ENCODE results near the gene IL22RA1.

The IL22RA1 gene

DNA sequence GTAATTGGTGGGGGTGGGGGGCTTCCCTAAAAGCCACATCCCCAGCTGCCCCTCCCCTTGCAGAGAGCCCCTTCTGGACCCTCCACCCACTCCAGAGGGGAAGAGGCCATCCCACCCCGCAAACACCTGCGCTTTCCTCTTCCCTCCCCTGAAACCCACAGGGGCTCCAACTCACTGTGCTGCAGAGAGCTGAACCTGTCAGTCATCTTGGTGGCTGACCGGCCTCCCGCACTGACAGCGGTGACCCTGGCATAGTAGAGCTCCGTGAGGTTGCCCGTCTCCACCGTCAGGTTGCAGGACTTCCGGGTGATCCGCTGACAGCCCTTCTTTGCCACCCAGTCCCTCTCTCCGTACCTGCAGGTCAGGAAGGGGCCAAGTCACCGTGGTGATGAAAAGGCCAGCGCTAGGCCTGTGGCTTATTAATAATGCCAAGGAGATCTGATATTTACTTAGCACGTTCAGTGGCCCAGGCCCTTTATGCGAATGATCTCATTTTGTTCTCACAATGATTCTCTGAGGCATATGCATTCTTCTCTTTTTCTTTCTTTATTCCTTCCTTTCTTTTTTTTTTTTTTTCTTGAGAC is 5.9 kb downstream of the IL22RA1 start:
- no peak for DNase-seq

DNA sequence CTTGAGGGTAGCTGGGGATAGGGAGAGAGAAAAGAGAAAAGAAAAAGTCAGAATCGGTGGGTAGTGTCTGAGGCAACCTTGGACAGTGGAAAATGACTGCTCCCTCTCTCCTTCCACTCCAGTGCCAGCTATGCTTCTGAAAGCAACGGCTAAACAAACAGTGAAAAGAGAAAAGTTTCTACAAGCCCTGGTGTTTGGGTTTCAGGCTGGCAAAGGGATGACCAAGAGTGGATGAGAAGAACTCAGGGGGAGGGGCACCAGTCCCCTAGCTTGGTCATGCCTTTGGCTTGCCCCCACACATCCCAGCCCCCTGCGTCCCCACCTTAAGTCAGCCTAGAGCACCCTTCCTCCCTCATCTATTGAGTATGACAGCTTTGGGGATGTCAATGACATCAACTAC is 8.6 kb downstream of the IL22RA1 start:
- DNase-seq = no peak

DNA sequence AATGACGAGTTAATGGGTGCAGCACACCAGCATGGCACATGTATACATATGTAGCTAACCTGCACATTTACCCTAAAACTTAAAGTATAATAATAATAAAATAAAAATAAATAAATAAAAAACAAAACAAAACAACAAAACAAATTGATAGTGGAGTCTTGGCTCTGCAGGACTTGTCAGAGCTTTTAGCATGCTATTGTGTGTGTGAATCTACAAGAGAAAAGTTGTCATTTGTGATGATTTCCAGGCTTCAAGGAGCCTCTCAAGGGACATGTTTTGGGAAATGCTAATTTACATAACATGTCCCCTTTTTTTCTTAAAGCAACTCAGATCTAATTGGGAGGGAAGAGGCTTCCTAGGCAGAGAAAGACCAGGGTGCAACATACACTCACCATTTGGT is 9.1 kb downstream of the IL22RA1 start:
- DNase-seq = no peak

DNA sequence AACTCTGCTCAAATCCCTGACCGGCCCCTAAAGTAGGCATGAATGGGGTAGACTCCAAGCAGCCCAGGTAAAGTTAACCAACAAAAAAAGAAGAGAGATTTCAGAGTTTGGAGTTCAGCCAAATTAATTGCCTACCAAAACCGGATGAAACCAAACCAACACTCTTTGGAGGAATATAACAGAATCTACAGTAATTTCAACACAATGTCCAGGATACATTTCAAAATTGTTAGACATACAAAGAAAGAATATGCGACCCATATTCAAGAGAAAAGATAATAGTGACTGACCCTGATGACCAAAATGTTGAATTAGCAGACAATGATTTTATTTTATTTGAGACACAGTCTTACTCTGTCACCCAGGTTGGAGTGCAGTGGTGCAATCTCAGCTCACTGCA is 12.6 kb downstream of the IL22RA1 start:
- no peak for DNase-seq

DNA sequence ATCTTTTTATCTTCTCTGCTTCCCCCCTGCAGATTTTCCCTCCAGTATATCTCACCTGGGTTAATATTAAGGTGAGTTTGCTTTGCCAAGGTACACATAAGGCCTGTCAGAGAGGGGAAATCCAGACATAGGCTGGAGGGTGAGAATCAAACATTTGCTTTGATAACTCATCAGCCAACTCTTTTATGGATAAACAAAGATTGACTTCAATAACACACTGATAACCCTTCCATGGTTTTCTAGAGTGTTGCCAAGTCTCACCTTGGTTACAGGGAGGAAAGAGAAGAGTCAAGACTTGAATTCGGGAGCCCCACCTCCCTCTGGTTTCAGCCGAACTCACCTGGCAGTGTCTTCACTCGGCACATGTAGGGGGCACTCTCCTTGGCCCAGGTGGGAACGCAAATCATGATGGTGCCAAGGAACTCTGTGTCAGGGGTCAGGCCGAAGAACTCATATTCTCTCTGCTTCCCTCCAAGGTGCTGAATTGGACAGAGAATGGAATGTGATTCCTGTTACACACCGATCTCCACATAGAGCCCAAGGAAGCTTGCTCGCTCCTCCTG is 15.1 kb downstream of the IL22RA1 start:
- no peak for DNase-seq

DNA sequence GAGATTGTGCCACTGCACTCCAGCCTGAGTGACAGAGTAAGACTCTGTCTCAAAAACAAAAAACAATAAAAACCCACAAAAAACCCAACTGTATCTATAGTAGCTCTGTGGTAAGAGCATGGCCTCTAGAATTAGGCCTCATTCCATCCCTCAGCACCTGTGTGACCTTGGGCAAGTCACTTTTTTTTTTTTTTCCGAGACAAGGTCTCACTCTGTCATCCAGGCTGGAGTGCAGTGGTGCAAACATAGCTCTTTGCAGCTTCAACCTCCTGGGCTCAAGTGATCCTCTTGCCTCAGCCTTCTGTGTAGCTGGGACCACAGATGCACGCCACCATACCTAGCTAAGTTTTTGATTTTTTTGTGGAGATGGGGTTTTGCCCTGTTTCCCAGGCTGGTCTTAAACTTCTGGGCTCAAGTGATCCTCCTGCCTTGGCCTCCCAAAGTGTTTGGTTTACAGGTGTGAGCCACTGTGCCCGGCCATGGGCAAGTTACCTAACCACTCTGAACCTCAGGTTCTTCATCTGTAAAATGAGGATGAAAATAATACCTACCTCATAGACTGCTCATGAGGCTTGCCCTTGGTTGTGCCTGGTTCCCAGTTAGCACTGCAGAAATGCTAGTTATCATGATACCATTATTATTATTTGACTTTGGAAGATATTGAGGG is 15.7 kb downstream of the IL22RA1 start:
- DNase-seq = no peak

DNA sequence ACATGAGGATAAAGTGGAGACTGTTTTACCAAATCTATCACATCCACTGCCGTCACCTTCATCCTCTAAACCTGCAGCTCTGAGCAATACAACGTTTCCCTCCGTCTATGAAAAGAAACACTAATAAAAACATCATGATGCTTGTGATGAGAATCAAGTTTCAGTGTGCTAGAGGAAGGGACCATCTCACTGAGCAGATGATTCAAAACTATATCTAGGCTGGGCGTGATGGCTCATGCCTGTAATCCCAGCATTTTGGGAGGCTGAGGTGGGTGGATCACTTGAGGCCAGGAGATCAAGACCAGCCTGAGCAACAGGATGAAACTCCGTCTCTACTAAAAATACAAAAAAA is 16.3 kb downstream of the IL22RA1 start:
- DNase-seq = no peak

DNA sequence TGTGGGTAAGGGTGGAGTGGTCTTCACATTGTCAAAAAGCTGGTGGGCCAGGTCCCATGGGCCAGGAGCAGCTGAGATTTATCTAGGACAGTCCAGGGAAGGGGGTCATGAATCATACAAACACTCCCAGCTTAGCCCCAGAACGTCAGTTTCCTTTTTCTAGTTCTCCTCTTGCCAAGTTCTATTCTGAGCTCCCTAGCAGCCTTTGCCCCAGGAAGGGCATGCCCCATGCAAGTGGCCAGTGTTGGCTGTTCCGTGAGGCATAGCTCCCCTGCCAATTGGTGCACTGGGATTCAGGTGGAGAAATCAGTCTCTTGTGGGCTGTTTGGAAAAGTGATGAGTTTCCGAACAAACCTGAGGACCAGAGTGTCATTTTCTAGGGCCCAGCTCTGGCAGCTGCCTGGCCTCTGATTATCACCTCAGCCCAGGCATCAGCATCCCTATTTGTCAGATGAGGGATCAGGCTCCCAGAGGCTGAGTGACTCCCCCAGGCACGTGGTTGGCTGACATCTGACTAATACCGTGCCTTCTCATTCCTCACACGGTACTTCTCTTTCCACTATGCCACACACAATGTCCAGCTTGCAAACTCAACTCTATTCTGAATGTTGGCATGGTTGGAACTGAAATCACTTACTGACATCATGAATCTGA is 16.8 kb downstream of the IL22RA1 start:
- DNase-seq = no peak

DNA sequence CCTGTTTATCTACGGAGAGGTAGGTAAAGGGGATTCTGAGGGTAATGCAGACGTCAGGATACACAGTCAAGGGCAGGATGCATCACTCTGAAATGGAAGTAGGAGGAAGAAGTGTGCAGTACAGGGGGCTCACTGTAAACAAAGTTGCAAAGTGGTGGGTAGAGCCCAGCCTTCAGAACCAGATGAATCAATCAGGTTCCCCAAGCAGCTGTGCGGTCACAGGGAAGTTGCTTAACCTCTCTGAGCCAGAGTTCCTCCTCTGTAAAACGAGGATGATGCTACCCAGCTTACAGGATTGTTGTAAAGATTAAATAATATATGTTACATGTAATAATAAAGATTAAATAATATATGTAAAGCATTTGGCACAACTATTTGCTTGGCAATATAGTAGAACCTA is 17.5 kb downstream of the IL22RA1 start:
- DNase-seq = no peak

DNA sequence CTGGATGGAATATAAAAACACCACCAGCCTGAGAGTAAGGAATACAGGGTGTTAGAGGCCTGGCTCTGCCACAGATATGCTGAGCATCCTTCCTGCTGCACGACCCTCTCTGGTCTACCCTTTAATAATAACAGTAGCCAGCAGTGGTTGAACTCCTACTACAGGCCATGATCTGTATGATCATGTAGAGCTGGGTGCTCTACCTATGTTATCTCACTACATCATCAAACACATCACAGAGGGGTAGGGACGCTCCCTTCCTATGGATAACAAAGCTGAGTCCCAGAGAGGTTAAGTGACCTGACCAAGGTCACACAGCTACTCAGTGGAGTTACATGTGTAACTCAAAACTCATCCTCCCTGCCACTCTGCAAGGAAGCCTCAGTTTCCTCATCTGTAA is 18.0 kb downstream of the IL22RA1 start:
- no peak for DNase-seq

DNA sequence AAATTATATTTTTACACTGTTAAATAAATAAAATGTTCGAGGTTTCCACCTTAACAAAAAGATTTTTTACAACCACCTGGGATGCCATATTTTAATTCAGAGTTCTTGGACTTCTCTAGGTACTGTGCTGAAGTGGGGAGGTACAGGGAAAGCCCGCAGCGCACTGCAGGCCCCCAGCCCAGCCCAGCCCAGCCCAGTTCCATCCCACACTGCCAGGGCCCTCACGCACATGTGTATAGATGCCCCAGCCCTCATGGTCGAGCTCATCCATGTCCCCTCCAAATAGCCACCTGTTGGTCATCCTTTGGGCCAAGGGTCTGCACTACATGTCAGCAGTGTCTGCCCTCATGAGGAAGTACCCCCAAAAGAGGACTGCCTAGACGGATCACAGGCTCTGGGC is 19.3 kb downstream of the IL22RA1 start:
- DNase-seq = no peak

DNA sequence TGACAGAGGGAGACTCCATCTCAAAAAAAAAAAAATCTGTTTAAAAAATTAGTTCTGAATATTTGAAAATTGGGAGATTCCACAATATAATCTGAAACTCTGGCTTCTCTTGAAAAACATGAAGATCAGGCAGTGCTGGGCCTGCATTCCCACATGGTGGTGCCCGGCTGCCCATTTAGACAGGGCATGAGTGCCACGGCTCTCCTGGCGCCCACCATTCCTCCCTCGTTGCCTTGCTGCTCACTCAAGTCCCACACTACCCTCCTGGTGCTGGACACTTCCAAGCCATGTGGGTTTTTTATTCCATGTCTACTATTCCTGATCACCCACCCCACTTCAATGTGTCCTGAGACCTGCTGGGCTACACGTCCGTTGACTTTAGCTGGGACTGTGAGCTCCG is 20.2 kb downstream of the IL22RA1 start:
- DNase-seq = no peak

DNA sequence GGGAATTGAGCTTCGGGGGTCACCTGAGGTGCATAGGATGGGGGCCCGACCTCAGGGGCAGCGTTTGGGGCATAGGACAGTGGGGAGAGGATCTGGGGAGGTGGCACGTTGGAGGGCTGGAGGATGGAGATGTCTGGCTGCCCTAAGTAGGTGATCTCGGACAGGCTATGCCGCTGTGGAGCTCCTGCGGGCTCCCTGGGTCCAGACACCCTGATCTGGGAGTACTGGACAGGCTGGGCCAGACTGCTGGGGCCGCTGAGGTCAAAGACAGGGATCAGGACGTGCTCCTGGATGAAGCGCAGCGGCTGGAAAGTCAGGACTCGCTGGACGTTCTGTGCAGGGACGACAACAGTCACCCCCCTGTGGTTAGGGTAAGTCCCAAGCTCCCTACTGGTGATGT is 21.5 kb downstream of the IL22RA1 start:
- DNase-seq = no peak

DNA sequence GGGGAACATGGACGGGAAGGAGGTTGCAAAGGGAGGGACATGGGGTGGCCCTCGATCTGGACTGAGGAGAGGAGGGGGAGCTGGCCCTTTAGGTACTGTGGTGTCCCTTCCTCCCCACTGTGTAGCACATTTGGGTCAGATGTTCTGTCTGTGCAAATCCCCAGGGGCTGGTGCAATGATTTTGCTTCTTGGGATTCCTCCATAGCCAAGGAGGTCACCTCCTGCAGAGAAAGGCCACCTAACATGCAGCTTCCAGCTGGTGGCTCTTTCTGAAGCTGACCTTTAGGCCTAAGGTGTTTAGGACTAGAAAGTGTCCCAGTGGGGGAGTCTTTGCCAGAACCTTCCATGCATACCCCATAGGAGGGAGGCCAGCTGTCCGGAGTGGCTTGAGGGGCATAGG is 22.0 kb downstream of the IL22RA1 start:
- no peak for DNase-seq

DNA sequence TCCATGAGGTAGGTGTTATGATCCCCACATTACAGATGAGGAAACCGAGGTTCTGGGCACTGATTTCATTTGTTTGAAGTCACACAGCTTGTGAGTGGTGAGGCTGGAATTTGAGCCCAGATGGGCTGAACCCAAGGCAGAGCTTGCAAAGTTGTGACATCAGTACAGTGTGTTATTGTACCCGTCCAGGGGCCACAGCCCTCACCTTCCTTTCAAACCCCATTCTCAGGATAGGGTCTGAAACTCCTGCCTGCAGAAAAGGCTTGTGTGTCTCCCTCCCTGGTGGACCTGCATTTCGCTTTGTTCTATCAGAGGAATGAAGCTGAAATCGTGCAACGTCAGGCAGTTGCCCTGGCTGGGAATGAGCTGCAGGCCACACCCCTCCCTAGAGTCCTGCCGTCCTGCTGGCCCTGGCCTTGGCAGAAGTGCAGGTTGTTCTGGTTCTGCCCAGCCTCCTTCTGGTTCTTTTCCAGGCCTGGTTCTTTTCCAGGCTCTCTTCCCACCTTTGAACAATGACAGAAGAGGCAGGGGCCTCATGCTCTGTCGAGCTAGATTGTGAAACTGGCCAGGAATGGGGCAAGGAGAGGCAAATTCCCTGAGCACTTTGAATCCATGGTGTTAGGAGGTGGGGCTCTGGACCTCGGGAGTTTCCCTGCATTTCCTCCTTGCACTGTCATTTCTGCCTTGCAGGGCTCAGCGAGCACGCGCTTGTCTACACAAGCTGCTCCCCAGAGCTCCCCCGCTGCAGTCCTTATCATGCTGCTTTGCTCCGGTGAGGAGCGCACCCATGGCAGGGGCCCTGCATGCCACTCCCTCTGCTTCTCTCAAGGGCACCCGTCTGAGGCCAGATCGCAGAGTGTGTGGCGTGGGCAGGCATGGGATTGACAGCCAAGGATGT is 22.8 kb downstream of the IL22RA1 start:
- DNase-seq = no peak

DNA sequence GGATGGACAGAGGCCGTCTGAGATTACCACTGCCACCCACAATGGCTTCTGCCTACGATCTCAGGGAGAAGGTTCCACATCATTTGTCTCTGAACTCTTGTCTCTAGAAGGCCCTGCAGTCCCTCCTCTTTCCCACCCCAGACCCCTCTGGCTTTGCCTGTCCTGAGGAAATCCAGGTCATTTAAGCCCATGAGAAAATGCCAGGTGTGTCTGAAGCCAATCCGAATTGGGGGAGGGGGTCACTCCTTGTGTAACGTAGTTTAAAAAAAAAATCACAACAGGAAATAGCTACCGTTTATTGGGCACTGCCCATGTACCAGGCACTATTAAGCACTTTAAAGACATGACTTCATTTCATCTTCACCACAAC is 23.5 kb downstream of the IL22RA1 start:
- DNase-seq = no peak

DNA sequence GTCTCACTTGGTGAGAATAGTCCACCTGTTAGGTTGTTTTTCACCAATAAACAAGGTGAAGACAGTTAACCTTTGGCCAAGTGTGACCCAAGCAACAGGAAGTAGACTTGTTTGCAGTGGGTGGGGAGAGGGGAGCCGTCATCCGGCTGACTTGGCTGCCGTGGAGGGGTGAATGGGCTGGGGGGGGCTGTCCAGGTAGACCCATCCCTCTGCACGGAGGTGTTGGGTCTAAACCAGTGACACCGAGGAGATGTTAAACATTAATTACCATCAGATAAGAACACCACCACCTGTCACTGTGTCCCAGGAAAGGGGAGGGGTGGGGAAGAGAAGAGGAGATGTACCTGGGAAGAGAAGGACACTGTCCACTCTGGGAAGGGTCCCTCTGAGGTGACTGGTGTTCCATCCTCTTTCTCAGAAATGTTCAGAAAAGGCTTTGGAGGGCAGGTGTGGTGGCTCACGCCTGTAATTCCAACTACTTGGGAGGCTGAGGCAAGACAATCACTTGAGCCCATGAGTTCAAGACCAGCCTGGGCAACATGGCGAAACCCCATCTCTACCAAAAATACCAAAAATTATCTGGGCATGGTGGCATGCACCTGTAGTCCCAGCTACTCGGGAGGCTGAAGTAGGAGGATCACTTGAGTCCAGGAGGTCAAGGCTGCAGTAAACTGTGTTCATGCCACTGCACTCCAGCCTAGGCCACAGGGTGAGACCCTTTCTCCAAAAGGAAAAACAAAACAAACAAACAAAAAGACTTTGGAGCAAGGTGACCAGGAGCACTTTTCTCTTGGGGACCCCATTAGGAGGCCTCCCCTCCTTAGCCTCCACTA is 24.3 kb downstream of the IL22RA1 start:
- no peak for DNase-seq

DNA sequence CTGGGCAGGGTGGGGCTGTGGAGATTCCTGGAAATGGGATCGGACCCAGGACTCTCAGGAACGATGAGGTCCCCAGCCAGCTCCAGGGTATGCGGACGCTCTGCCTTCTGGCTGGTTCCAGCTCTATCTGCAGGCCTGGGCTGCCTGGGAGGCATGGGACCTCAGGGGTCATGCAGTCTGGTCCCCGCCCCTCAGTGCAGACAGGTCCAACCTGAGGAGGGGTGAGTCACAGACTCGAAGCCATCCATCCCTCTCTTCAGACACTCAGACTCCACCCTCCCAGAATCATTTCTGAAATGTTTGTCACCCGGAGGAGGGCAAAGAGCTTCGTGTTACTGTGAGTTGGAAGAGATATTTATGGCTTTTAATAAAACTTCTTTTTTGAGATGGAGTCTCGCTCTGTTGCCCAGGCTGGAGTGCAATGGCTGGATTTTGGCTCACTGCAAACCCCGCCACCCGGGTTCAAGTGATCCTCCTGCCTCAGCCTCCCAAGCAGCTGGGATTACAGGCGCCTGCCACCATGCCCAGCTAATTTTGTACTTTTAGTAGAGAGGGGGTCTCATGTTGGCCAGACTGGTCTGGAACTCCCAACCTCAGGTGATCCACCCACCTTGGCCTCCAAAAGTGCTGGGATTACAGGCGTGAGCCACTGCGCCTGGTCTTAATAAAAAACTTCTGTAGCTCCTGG is 25.1 kb downstream of the IL22RA1 start:
- no peak for DNase-seq

DNA sequence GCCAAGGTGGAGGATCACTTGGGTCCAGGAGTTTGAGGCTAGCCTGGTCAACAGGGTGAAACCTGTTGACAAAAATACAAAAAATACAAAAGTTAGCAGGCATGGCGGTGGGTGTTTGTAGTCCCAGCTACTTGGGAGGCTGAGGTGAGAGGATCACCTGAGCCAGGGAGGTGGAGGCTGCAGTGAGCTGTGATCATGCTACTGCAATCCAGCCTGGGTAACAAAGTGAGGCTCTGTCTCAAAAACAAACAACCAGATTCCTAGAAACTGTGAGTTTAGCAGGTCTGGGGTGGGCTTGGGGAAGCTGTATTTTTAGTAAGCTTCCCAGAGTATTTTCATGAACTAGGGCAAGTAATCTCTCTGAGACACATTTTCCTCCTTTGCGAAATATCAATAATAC is 25.8 kb downstream of the IL22RA1 start:
- DNase-seq = no peak

DNA sequence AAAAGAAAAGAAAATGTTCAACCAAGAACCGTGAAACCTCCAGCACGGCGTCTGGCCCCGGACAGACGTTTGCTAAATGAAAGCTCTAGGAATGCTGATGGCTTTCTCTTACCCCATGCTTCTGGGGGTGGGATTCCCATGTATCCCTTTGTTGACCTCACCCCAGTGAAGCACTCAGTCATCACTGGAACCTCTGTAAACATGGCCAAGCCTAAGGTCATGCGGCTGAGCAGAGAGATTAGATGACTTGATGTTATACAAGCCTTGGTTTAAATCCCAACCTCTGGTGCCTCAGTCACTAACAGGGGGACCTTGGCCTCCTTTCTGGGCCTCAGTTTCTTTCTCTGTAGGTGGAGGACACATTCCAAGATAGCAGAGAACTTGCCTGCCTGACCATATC is 28.2 kb downstream of the IL22RA1 start:
- no peak for DNase-seq

DNA sequence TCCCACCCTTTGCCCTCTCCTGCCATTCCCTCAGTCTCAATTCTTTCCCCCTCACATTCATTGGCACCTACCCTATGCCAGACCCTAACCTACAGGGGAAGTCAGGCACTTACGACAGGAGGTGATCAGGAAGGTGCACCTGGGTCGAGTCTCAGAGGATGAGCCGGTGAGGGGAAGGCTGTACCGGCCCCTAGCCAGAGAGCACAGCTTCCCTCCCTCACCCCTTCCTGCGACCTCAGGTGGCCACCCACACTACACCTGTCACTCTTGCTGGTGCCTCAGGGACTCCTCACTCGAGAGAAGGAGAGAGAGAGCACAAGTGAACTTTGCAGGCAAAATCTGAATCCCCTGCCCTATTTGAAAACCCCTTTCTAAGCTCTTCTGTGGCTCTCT is 29.3 kb downstream of the IL22RA1 start:
- no peak for DNase-seq
